HG03571 (cell line): ENCODE measurements around the gene SYNE2.

ENCODE experiments used
- ATAC-seq: cut with Tn5 transposase; IDR thresholded peaks from one replicate; pipeline ENCODE4 v1.9.1; 2021; ENCODE audit not compliant: unreplicated experiment

SYNE2 gene

GRCh38 chr14:64064447-64064846 is 211.6 kb downstream of the SYNE2 start:
- ATAC-seq: no peak

GRCh38 chr14:64069634-64070359 is 217.0 kb downstream of the SYNE2 start:
- ATAC-seq: no peak

- ATAC-seq: no peak
Observed at GRCh38 chr14:64074961-64075612, 222.3 kb downstream of the SYNE2 start.

- no peak for ATAC-seq
Observed at GRCh38 chr14:64075613-64076005, 222.8 kb downstream of the SYNE2 start.

- ATAC-seq: no peak
Observed at GRCh38 chr14:64080452-64080851, 227.6 kb downstream of the SYNE2 start.

GRCh38 chr14:64081174-64081746 is 228.5 kb downstream of the SYNE2 start:
- ATAC-seq: no peak

GRCh38 chr14:64082837-64083236 is 230.0 kb downstream of the SYNE2 start:
- no peak for ATAC-seq

- ATAC-seq: no peak
Observed at GRCh38 chr14:64088647-64088964, 235.8 kb downstream of the SYNE2 start.

GRCh38 chr14:64089920-64090319 is 237.1 kb downstream of the SYNE2 start:
- ATAC-seq: no peak

GRCh38 chr14:64091217-64091616 is 238.4 kb downstream of the SYNE2 start:
- no peak for ATAC-seq

GRCh38 chr14:64092338-64092737 is 239.5 kb downstream of the SYNE2 start:
- no peak for ATAC-seq

GRCh38 chr14:64092940-64093339 is 240.1 kb downstream of the SYNE2 start:
- ATAC-seq: no peak

- ATAC-seq: no peak
Observed at GRCh38 chr14:64095620-64096019, 242.8 kb downstream of the SYNE2 start.

GRCh38 chr14:64098120-64098519 is 245.3 kb downstream of the SYNE2 start:
- ATAC-seq: no peak

GRCh38 chr14:64107438-64107837 is 254.6 kb downstream of the SYNE2 start:
- no peak for ATAC-seq

GRCh38 chr14:64109819-64110554 is 257.2 kb downstream of the SYNE2 start:
- no peak for ATAC-seq

GRCh38 chr14:64110802-64111201 is 258.0 kb downstream of the SYNE2 start:
- ATAC-seq: no peak

- no peak for ATAC-seq
Observed at GRCh38 chr14:64112867-64113678, 260.3 kb downstream of the SYNE2 start.

- ATAC-seq: no peak
Observed at GRCh38 chr14:64114166-64114565, 261.4 kb downstream of the SYNE2 start.

- ATAC-seq: no peak
Observed at GRCh38 chr14:64114796-64115195, 262.0 kb downstream of the SYNE2 start.

- no peak for ATAC-seq
Observed at GRCh38 chr14:64115401-64115800, 262.6 kb downstream of the SYNE2 start.
